Activated CD8-positive, alpha-beta memory T cell treated with anti-CD3 and anti-CD28 coated beads for 4 hours (primary cell): ENCODE data around the gene CABP7.

ENCODE experiments used
- DNase-seq, 2 donors: peaks; one replicate each; pipeline ENCODE4 v3.0.0-alpha.2; 2020; ENCODE audit warnings: low read depth in 2 of 2

The CABP7 gene

GRCh38 chr22:29719899-29720645 lies at the start of gene CABP7:
TSS of gene CABP7 (plus strand) at chr22:29720003. CDS start at chr22:29720425, 422 bp downstream.
- DNase-seq, result no peak

GRCh38 chr22:29670626-29671025 lies 49.2 kb upstream of the CABP7 start:
- no peak for DNase-seq

- no peak for DNase-seq
These were observed 46.3 kb upstream of the CABP7 start for GRCh38 chr22:29673361-29674066.

- no peak for DNase-seq
These were observed 45.7 kb upstream of the CABP7 start for GRCh38 chr22:29674121-29674520.

GRCh38 chr22:29679316-29679715 lies 40.5 kb upstream of the CABP7 start:
- no peak for DNase-seq

- no peak for DNase-seq
These were observed 36.3 kb upstream of the CABP7 start for GRCh38 chr22:29683536-29683935.

- no peak for DNase-seq
These were observed 35.6 kb upstream of the CABP7 start for GRCh38 chr22:29684244-29684643.

- no peak for DNase-seq
These were observed 30.5 kb upstream of the CABP7 start for GRCh38 chr22:29689206-29689879.

GRCh38 chr22:29689880-29690213 lies 30.0 kb upstream of the CABP7 start:
- no peak for DNase-seq

GRCh38 chr22:29690476-29690875 lies 29.3 kb upstream of the CABP7 start:
- DNase-seq, result no peak

- DNase-seq, result no peak
These were observed 28.0 kb upstream of the CABP7 start for GRCh38 chr22:29691636-29692326.

GRCh38 chr22:29692327-29692640 lies 27.5 kb upstream of the CABP7 start:
- no peak for DNase-seq

- no peak for DNase-seq
These were observed 26.6 kb upstream of the CABP7 start for GRCh38 chr22:29693161-29693560.

GRCh38 chr22:29693671-29694070 lies 26.1 kb upstream of the CABP7 start:
- DNase-seq, result no peak

GRCh38 chr22:29695129-29695926 lies 24.5 kb upstream of the CABP7 start:
- DNase-seq, result no peak

- DNase-seq, result no peak
These were observed 21.8 kb upstream of the CABP7 start for GRCh38 chr22:29697853-29698598.

GRCh38 chr22:29700206-29700899 lies 19.4 kb upstream of the CABP7 start:
- no peak for DNase-seq

- DNase-seq, result no peak
These were observed 19.0 kb upstream of the CABP7 start for GRCh38 chr22:29700900-29701154.

GRCh38 chr22:29701155-29701999 lies 18.4 kb upstream of the CABP7 start:
- DNase-seq, result no peak
